HEK293 (cell line): ENCODE measurements around the gene CTRB1.

Source experiments
- CTCF ChIA-PET: fragments of 350-600 bp; formaldehyde crosslinking; extraction: SDS; loops from one replicate; lab custom pipeline; 2021; ENCODE audit warnings: antibody characterized with exemption; lab: Yijun Ruan, JAX
- POLR2A ChIA-PET: fragments of 300-600 bp; formaldehyde crosslinking; extraction: SDS; loops from one replicate; lab custom pipeline; 2020; ENCODE audit warnings: antibody characterized with exemption, inconsistent platforms; lab: Yijun Ruan, JAX
- H3K27ac ChIP-seq: fragments of 200-500 bp; sonication (Bioruptor generic); 2 replicates; pipeline ENCODE4 v1.5.1; 2014; ENCODE audit warnings: low read depth, low read length, control low read depth, inconsistent platforms; ENCODE audit errors: extremely low read depth
- H3K36me3 ChIP-seq, 2 experiments: fragments of 200-500 bp in 1 of 2; sonication (Bioruptor generic) in 1 of 2; 1 replicate in 1 of 2; 2 replicates in 1 of 2; pipeline ENCODE4 v1.5.1; 2014 to 2017; ENCODE audit warnings: inconsistent platforms in 2 of 2, low read length in 2 of 2; ENCODE audit not compliant: control insufficient read depth in 2 of 2, insufficient read depth in 1 of 2
- H3K4me1 ChIP-seq: fragments of 200-500 bp; sonication (Bioruptor generic); 2 replicates; pipeline ENCODE4 v1.5.1; 2014; ENCODE audit warnings: mild to moderate bottlenecking, low read length, inconsistent platforms; ENCODE audit not compliant: control insufficient read depth, insufficient read depth
- H3K4me3 ChIP-seq: 2 replicates; pipeline ENCODE4 v1.5.1; 2011; ENCODE audit warnings: low read depth, mild to moderate bottlenecking, control low read depth, low read length, moderate library complexity
- H3K9me3 ChIP-seq: fragments of 200-500 bp; sonication (Bioruptor generic); 2 replicates; pipeline ENCODE4 v1.5.1; 2014; ENCODE audit warnings: low read depth, low read length, inconsistent platforms; ENCODE audit not compliant: control insufficient read depth, insufficient read depth
- EGR2 ChIP-seq: fragments of 450-650 bp; formaldehyde crosslinking; IDR thresholded peaks from 2 replicates; pipeline ENCODE4 v1.5.1; 2016; ENCODE audit warnings: low read depth, missing biosample characterization, missing genetic modification characterization
- GLIS2 ChIP-seq: fragments of 450-650 bp; formaldehyde crosslinking; IDR thresholded peaks from 2 replicates; pipeline ENCODE4 v1.5.1; 2016; ENCODE audit warnings: missing biosample characterization, missing genetic modification characterization
- PATZ1 ChIP-seq: fragments of 450-650 bp; formaldehyde crosslinking; IDR thresholded peaks from 2 replicates; pipeline ENCODE4 v1.5.1; 2016; ENCODE audit warnings: missing biosample characterization, missing genetic modification characterization
- SP2 ChIP-seq: fragments of 450-650 bp; formaldehyde crosslinking; IDR thresholded peaks from 2 replicates; pipeline ENCODE4 v1.5.1; 2016; ENCODE audit warnings: missing biosample characterization, missing genetic modification characterization
- WT1 ChIP-seq: fragments of 450-650 bp; formaldehyde crosslinking; IDR thresholded peaks from 2 replicates; pipeline ENCODE4 v1.5.1; 2016; ENCODE audit warnings: missing biosample characterization, missing genetic modification characterization
- ZBTB26 ChIP-seq: fragments of 450-650 bp; formaldehyde crosslinking; optimal IDR thresholded peaks from 2 replicates; pipeline ENCODE3; 2016; ENCODE audit warnings: missing biosample characterization, mild to moderate bottlenecking, missing genetic modification characterization
- ZBTB6 ChIP-seq: fragments of 450-650 bp; formaldehyde crosslinking; IDR thresholded peaks from 2 replicates; pipeline ENCODE4 v1.5.1; 2017; ENCODE audit warnings: missing biosample characterization, missing genetic modification characterization
- ZFP3 ChIP-seq: fragments of 450-650 bp; formaldehyde crosslinking; IDR thresholded peaks from 2 replicates; pipeline ENCODE4 v1.5.1; 2016; ENCODE audit warnings: low read depth, missing biosample characterization, missing genetic modification characterization
- ZFP41 ChIP-seq: fragments of 450-650 bp; formaldehyde crosslinking; IDR thresholded peaks from 2 replicates; pipeline ENCODE4 v1.5.1; 2016; ENCODE audit warnings: missing biosample characterization, missing genetic modification characterization, borderline replicate concordance
- ZNF10 ChIP-seq: fragments of 450-650 bp; formaldehyde crosslinking; IDR thresholded peaks from 2 replicates; pipeline ENCODE4 v1.5.1; 2017; ENCODE audit warnings: missing biosample characterization, missing genetic modification characterization
- ZNF26 ChIP-seq: fragments of 450-650 bp; formaldehyde crosslinking; IDR thresholded peaks from 2 replicates; pipeline ENCODE4 v1.5.1; 2016; ENCODE audit warnings: missing biosample characterization, missing genetic modification characterization
- ZNF350 ChIP-seq: fragments of 450-650 bp; formaldehyde crosslinking; IDR thresholded peaks from 2 replicates; pipeline ENCODE4 v1.5.0; 2017; ENCODE audit warnings: missing biosample characterization, mild to moderate bottlenecking, missing genetic modification characterization
- ZNF354C ChIP-seq: fragments of 450-650 bp; formaldehyde crosslinking; IDR thresholded peaks from 2 replicates; pipeline ENCODE4 v1.5.1; 2016; ENCODE audit warnings: missing biosample characterization, missing genetic modification characterization, low read depth, borderline replicate concordance
- ZNF449 ChIP-seq: fragments of 450-650 bp; formaldehyde crosslinking; IDR thresholded peaks from 2 replicates; pipeline ENCODE4 v1.5.1; 2017; ENCODE audit warnings: missing biosample characterization, mild to moderate bottlenecking, missing genetic modification characterization, moderate library complexity
- ZNF501 ChIP-seq: fragments of 450-650 bp; formaldehyde crosslinking; IDR thresholded peaks from 2 replicates; pipeline ENCODE4 v1.5.1; 2016; ENCODE audit warnings: missing biosample characterization, missing genetic modification characterization
- ZNF544 ChIP-seq: fragments of 450-650 bp; formaldehyde crosslinking; IDR thresholded peaks from 2 replicates; pipeline ENCODE4 v1.5.0; 2017; ENCODE audit warnings: missing biosample characterization, missing genetic modification characterization
- ZNF561 ChIP-seq: fragments of 450-650 bp; IDR thresholded peaks from 2 replicates; pipeline ENCODE4 v1.5.1; 2018; ENCODE audit warnings: missing biosample characterization, missing genetic modification characterization, borderline replicate concordance
- ZNF571 ChIP-seq: fragments of 450-650 bp; formaldehyde crosslinking; IDR thresholded peaks from 2 replicates; pipeline ENCODE4 v1.5.0; 2017; ENCODE audit warnings: missing biosample characterization, missing genetic modification characterization
- ZNF692 ChIP-seq: fragments of 450-650 bp; formaldehyde crosslinking; IDR thresholded peaks from 2 replicates; pipeline ENCODE4 v1.5.1; 2016; ENCODE audit warnings: missing biosample characterization, missing genetic modification characterization
- ZSCAN23 ChIP-seq: fragments of 450-650 bp; formaldehyde crosslinking; IDR thresholded peaks from 2 replicates; pipeline ENCODE4 v1.5.1; 2016; ENCODE audit warnings: missing biosample characterization, missing genetic modification characterization

The CTRB1 gene

GRCh38 chr16:75188832-75189477 is 29.8 kb upstream of the CTRB1 start:
- no peak overlapping the region for H3K4me3 ChIP-seq
- H3K27ac ChIP-seq = no peak overlapping the region
- H3K9me3 ChIP-seq = no peaks in the 10 kb centered on the region
- H3K4me1 ChIP-seq = no peaks in the 10 kb centered on the region
- TF ChIP-seq WT1 (tag by site-specific recombination) (no peak), ZNF501 (tag by site-specific recombination) (no peak), PATZ1 (tag by site-specific recombination) (no peak), ZBTB6 (tag by site-specific recombination) (no peak), ZNF10 (tag by site-specific recombination) (no peak), ZNF350 (tag by site-specific recombination) (no peak), ZNF571 (tag by site-specific recombination) (no peak), ZNF354C (tag by site-specific recombination) (no peak), ZBTB26 (tag by site-specific recombination) (no peak), ZNF544 (tag by site-specific recombination) (no peak), EGR2 (tag by site-specific recombination) (no peak), ZFP3 (tag by site-specific recombination) (no peak), ZNF26 (tag by site-specific recombination) (no peak), SP2 (tag by site-specific recombination) (no peak), ZNF561 (tag by site-specific recombination) (no peak), ZNF449 (tag by site-specific recombination) (no peak), ZSCAN23 (tag by site-specific recombination) (no peak), ZFP41 (tag by site-specific recombination) (no peak), GLIS2 (tag by site-specific recombination) (no peak), ZNF692 (tag by site-specific recombination) (no peak)
- POLR2A ChIA-PET = no interaction called here
- H3K36me3 ChIP-seq = no peaks in the 10 kb centered on the region
- CTCF ChIA-PET = interaction anchor here (0.6 kb wide), 1 partner anchor 520 kb away, joined by 5 read pairs; no protein-coding TSS in a partner anchor
